Posterior cingulate gyrus (tissue), 11 donors: ENCODE measurements around the gene DNASE1L3.

Experiments
- DNase-seq, 10 donors: peaks; one replicate each; pipeline versions ENCODE4 v3.0.0 to v3.0.0-alpha.2; 2020 to 2021; ENCODE audit warnings: mixed read lengths in 3 of 10
- intact Hi-C: fragments of 100-400 bp; cut with DNase I; formaldehyde crosslinking; loops from one replicate; pipeline ENCODE4 v1.15.1; 2023

Gene DNASE1L3

DNA sequence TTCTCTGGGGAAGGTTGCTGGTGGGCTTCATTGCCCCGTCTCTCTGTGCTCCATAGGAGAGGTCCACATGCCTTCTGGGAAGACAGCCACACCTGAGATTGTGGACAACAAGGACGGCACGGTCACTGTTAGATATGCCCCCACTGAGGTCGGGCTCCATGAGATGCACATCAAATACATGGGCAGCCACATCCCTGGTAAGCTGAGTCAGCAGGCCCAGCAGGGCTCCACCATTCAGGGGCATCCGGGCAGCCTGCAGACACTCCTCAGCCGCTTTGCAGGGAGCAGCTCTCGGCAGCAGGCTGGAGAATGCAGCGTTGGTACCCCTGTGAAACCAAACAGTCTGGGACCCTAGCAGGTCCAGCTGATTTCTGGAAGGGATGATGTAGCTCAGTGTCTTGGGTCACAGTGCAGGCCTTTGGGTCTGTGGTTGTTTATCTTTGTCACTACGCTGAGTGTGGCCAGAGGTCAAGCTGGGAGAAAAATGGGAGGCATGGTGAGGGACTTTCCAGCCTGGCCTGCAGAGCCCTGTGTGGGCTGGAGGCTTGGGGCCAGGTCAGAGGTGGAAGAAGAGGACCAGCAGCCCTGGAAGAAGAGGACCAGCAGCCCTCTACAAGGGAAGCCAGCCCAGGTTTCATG lies 67.2 kb downstream of the DNASE1L3 start:
- DNase-seq, result no peak

More for the DNA sequence above, 67.2 kb downstream of the DNASE1L3 start:
- intact Hi-C loops, result no loop called here
